ENCODE data around the gene RFPL4AL1.

DNA sequence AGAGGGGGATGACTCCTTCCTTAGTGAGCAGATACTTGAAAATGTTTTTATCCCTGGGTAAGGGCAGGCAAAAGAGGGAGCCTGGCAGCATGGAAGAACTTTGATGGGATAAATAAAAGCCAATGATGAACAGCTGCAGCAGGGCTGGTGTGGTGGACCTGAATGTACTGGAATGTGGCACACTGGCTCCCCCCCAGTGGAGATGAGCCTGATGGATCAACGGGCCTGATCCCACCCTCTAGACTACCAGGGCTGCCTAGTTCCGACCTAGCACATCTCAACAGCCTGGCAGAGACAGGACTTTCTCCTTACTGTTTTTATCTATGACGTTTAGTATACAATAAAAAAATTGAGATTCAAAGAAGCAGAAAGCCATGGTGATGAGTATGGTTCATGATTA is 42.4 kb downstream of the RFPL4AL1 start:
- TF ChIP-seq POLR2A (IDR thresholded peaks at IDR 0.05; ENCODE audit: low read depth, low read length), result no peak
- no peak for TF ChIP-seq SPI1 (IDR thresholded peaks at IDR 0.05; ENCODE audit: low read depth, low read length)
- TF ChIP-seq POLR2AphosphoS5 (IDR thresholded peaks at IDR 0.05; ENCODE audit: low read depth, low read length), result no peak
- TF ChIP-seq TAF1 (IDR thresholded peaks at IDR 0.05; ENCODE audit: low read depth, low read length), result no peak
- no peak for TF ChIP-seq PAX5 (IDR thresholded peaks at IDR 0.05; ENCODE audit: insufficient read depth, low read length, severe bottlenecking)
- TF ChIP-seq POU2F2 (IDR thresholded peaks at IDR 0.05; ENCODE audit: low read depth, low read length), result no peak

Data from GM12891 (cell line).